GM12878 (cell line): Measurements from ENCODE around the gene TRUB2. TPM values are rescaled to one million over a fixed set of nuclear protein-coding genes. Genes with fewer than 3 reads are reported as not detected.

Experiments
- ATF7 ChIP-seq: fragments of 450-650 bp; IDR thresholded peaks from 2 replicates; pipeline ENCODE4 v1.6.1; 2016; ENCODE audit warnings: low read depth, mild to moderate bottlenecking
- BACH1 ChIP-seq: fragments of 450-650 bp; IDR thresholded peaks from 2 replicates; pipeline ENCODE4 v1.6.1; 2017; ENCODE audit warnings: mild to moderate bottlenecking, borderline replicate concordance
- BHLHE40 ChIP-seq, 2 experiments: fragments of 450-650 bp in 1 of 2; IDR thresholded peaks; 2 replicates each; pipeline ENCODE4 v1.6.1; 2011 to 2017; ENCODE audit warnings: low read depth in 2 of 2, borderline replicate concordance in 1 of 2, improper control_type of control experiment in 1 of 2, low read length in 1 of 2, mild to moderate bottlenecking in 1 of 2
- CTCF ChIP-seq, 3 experiments: IDR thresholded peaks in 2 of 3; conservative IDR thresholded peaks in 1 of 3; 2 replicates each; pipeline ENCODE4 v1.5.1; 2011; ENCODE audit warnings: low read depth in 3 of 3, low read length in 3 of 3, mild to moderate bottlenecking in 3 of 3, control low read depth in 2 of 3, moderate library complexity in 2 of 3, inconsistent platforms in 1 of 3, mixed read lengths in 1 of 3; ENCODE audit not compliant: control insufficient read depth in 2 of 3, insufficient read depth in 1 of 3; ENCODE audit errors: extremely low read depth in 1 of 3
- DPF2 ChIP-seq: fragments of 450-650 bp; IDR thresholded peaks from 2 replicates; pipeline ENCODE4 v1.6.1; 2017; ENCODE audit warnings: mild to moderate bottlenecking
- E2F8 ChIP-seq: fragments of 450-650 bp; IDR thresholded peaks from 2 replicates; pipeline ENCODE4 v1.6.1; 2018; ENCODE audit warnings: mild to moderate bottlenecking, low read depth, moderate library complexity; ENCODE audit not compliant: partially characterized antibody
- EGR1 ChIP-seq, 2 experiments: IDR thresholded peaks; 1 replicate in 1 of 2; 2 replicates in 1 of 2; pipeline ENCODE4 v1.6.1; 2011 to 2012; ENCODE audit warnings: low read depth in 2 of 2, low read length in 2 of 2, borderline replicate concordance in 1 of 2, mild to moderate bottlenecking in 1 of 2, moderate library complexity in 1 of 2
- ELK1 ChIP-seq: IDR thresholded peaks from 2 replicates; pipeline ENCODE4 v1.6.1; 2012; ENCODE audit warnings: low read depth, low read length, improper control_type of control experiment
- EP300 ChIP-seq, 2 experiments: fragments of 150-350 bp in 1 of 2; IDR thresholded peaks; 2 replicates each; pipeline ENCODE4 v1.6.1; 2011 to 2012; ENCODE audit warnings: low read depth in 2 of 2, low read length in 2 of 2, borderline replicate concordance in 1 of 2, improper control_type of control experiment in 1 of 2, inconsistent platforms in 1 of 2; ENCODE audit not compliant: control insufficient read depth in 1 of 2
- ESRRA ChIP-seq: IDR thresholded peaks from 2 replicates; pipeline ENCODE4 v1.6.1; 2012; ENCODE audit warnings: mild to moderate bottlenecking, low read length, improper control_type of control experiment
- FOXK2 ChIP-seq: fragments of 450-650 bp; IDR thresholded peaks from 2 replicates; pipeline ENCODE4 v1.6.1; 2017; ENCODE audit warnings: mild to moderate bottlenecking, moderate library complexity
- MXI1 ChIP-seq: fragments of 150-350 bp; IDR thresholded peaks from 2 replicates; pipeline ENCODE4 v1.6.1; 2011; ENCODE audit warnings: low read depth, mild to moderate bottlenecking, inconsistent platforms, low read length, improper control_type of control experiment
- NBN ChIP-seq: fragments of 450-650 bp; IDR thresholded peaks from 2 replicates; pipeline ENCODE4 v1.6.1; 2016
- PBX3 ChIP-seq: IDR thresholded peaks from 2 replicates; pipeline ENCODE4 v1.6.1; 2011; ENCODE audit warnings: mild to moderate bottlenecking, low read depth, low read length, moderate library complexity; ENCODE audit not compliant: insufficient replicate concordance
- RAD21 ChIP-seq: IDR thresholded peaks from 2 replicates; pipeline ENCODE4 v1.6.1; 2011; ENCODE audit warnings: mild to moderate bottlenecking, low read depth, low read length, moderate library complexity; ENCODE audit not compliant: insufficient read depth
- RELB ChIP-seq: fragments of 450-650 bp; IDR thresholded peaks from 2 replicates; pipeline ENCODE4 v1.6.1; 2017; ENCODE audit warnings: low read depth, mild to moderate bottlenecking, moderate library complexity
- RUNX3 ChIP-seq: IDR thresholded peaks from 2 replicates; pipeline ENCODE4 v1.6.1; 2012; ENCODE audit warnings: low read length, inconsistent platforms
- TAF1 ChIP-seq: IDR thresholded peaks from 2 replicates; pipeline ENCODE4 v1.6.1; 2011; ENCODE audit warnings: mild to moderate bottlenecking, low read depth, low read length, borderline replicate concordance
- TCF3 ChIP-seq: IDR thresholded peaks from 2 replicates; pipeline ENCODE4 v1.6.1; 2012; ENCODE audit warnings: low read depth, mild to moderate bottlenecking, low read length, borderline replicate concordance; ENCODE audit not compliant: insufficient read depth
- polyA plus RNA-seq, 11 experiments: library from polyadenylated mRNA; depleted of rRNA in 4 of 11; unstranded in 6 of 11; stranded (reverse) in 5 of 11; fragments of >200 nt; fragmentation: Nextera tagmentation in 4 of 11; fragmentation: Illumina TruSeq in 1 of 11; extraction: Ambion mirVana in 4 of 11; extraction: Trizol in 1 of 11; gene quantifications; 1 replicate in 1 of 11; 2 replicates in 10 of 11; pipeline versions ENCODE4 v1.2.1 to v1.2.3, GENCODE V29; 2011 to 2016; ENCODE audit warnings: inconsistent platforms in 2 of 11, missing spikeins in 2 of 11, low read depth in 1 of 11
- total RNA-seq, 4 experiments: library from RNA; depleted of rRNA in 3 of 4; stranded (reverse); fragments of >200 nt in 3 of 4; fragmentation: Illumina TruSeq in 1 of 4; extraction: Trizol in 1 of 4; gene quantifications; 2 replicates each; pipeline versions ENCODE4 v1.2.1 to v1.2.3, GENCODE V29; 2013 to 2021

TRUB2 gene
- total and polyA plus RNA-seq, 10 of the 15 experiments (the other 5 are each of a cell fraction or from before 2014, with no cell fraction given) = 2.8 to 70.5 (median 37.2) TPM

GRCh38 chr9:128370752-128371629 lies 48.7 kb upstream of the TRUB2 start, which contains the start of gene URM1 (continued):
- no peak for TF ChIP-seq EP300 (IDR thresholded peaks at IDR 0.05; ENCODE audit: borderline replicate concordance in 1 of 2, control insufficient read depth in 1 of 2, low read depth in 2 of 2, low read length in 2 of 2)
- 0 out of 2 replicates have a peak, but pooled peaks have one; percentile 36 for TF ChIP-seq TCF3
- no peak for TF ChIP-seq ESRRA
- TF ChIP-seq RUNX3 = peak; percentile 44
- TF ChIP-seq BHLHE40 (IDR thresholded peaks at IDR 0.05; ENCODE audit: borderline replicate concordance in 1 of 2, low read depth in 2 of 2, low read length in 1 of 2) = no peak
- peak; percentile 79; the same call in 1 of the 2 replicates for TF ChIP-seq BACH1
- TF ChIP-seq E2F8 = peak; percentile 58
- TF ChIP-seq CTCF (IDR thresholded peaks at IDR 0.05 in 2 of 3, conservative IDR thresholded peaks at IDR 0.05 in 1 of 3; ENCODE audit: control insufficient read depth in 2 of 3, extremely low read depth in 1 of 3, insufficient read depth in 1 of 3, low read depth in 3 of 3, low read length in 3 of 3) = peak in 1 of 3 experiments; percentile 9; a peak in 1 of 6 replicates
- TF ChIP-seq RELB = peak; percentile 99
- TF ChIP-seq NBN = 0 out of 2 replicates have a peak, but pooled peaks have one; percentile 56
- peak; percentile 72 for TF ChIP-seq ATF7
- TF ChIP-seq ELK1 = peak; percentile 77
- TF ChIP-seq MXI1 = peak; percentile 92
- TF ChIP-seq FOXK2 = peak; percentile 45; the same call in 1 of the 2 replicates
- peak; percentile 81 for TF ChIP-seq TAF1
- TF ChIP-seq EGR1 (IDR thresholded peaks at IDR 0.05; ENCODE audit: borderline replicate concordance in 1 of 2, low read depth in 2 of 2, low read length in 2 of 2) = peak in 1 of 2 experiments; percentile 86; a peak in 2 of 3 replicates
- peak; percentile 10; the same call in 1 of the 2 replicates for TF ChIP-seq DPF2
- TF ChIP-seq PBX3 = peak; percentile 8
- TF ChIP-seq RAD21 = no peak
